SH-SY5Y (cell line): ENCODE data around the gene DYRK1A.

Source experiments
- GATA2 ChIP-seq: IDR thresholded peaks from 2 replicates; pipeline ENCODE4 v1.6.1; 2011; ENCODE audit warnings: mild to moderate bottlenecking, low read depth, low read length
- GATA3 ChIP-seq: IDR thresholded peaks from 2 replicates; pipeline ENCODE4 v1.6.1; 2011; ENCODE audit warnings: low read depth, mild to moderate bottlenecking, low read length, moderate library complexity

- TF ChIP-seq GATA2 (no peak), GATA3 (no peak)
Measured at GRCh38 chr21:37433456-37433840, 66.9 kb downstream of the DYRK1A start.
